WTC11 (cell line): ENCODE data around the gene CRYBA2. TPM values are rescaled to one million over a fixed set of nuclear protein-coding genes. Genes with fewer than 3 reads are reported as not detected.

Experiments used
- ATAC-seq: fragments of 200-7000 bp; cut with Tn5 transposase; 2 replicates; pipeline ENCODE4 v1.10.0; 2021; ENCODE audit warnings: mild to moderate bottlenecking, moderate library complexity
- CTCF ChIA-PET: fragments of 300-600 bp; sonication (Branson Sonifier 250); formaldehyde crosslinking; loops from one replicate; lab custom pipeline; 2021; ENCODE audit warnings: antibody characterized with exemption; lab: Charles Lee
- POLR2A ChIA-PET: fragments of 350-600 bp; sonication (Branson Sonifier 250); formaldehyde crosslinking; loops from one replicate; lab custom pipeline; 2021; ENCODE audit warnings: antibody characterized with exemption; lab: Charles Lee
- DNase-seq: peaks from one replicate; pipeline ENCODE4 v3.0.0; 2021; ENCODE audit warnings: low spot score
- H3K27ac Mint-ChIP-seq: 2 replicates; pipeline ENCODE4 v1.8.0; 2021; ENCODE audit warnings: mixed read lengths
- H3K27me3 Mint-ChIP-seq: 2 replicates; pipeline ENCODE4 v1.8.0; 2021; ENCODE audit warnings: low read depth, mild to moderate bottlenecking, moderate library complexity, mixed read lengths
- H3K36me3 Mint-ChIP-seq: 2 replicates; pipeline ENCODE4 v1.8.0; 2021; ENCODE audit warnings: mixed read lengths
- H3K4me1 Mint-ChIP-seq: 2 replicates; pipeline ENCODE4 v1.8.0; 2022; ENCODE audit warnings: mixed read lengths
- H3K4me3 Mint-ChIP-seq: 2 replicates; pipeline ENCODE4 v1.8.0; 2021; ENCODE audit warnings: mild to moderate bottlenecking, moderate library complexity, mixed read lengths
- H3K9me3 Mint-ChIP-seq: 2 replicates; pipeline ENCODE4 v1.8.0; 2021; ENCODE audit warnings: mixed read lengths
- AFF4 ChIP-seq: sonication (generic); formaldehyde crosslinking; IDR thresholded peaks from 2 replicates; pipeline ENCODE4 v1.8.1; 2023; ENCODE audit warnings: mild to moderate bottlenecking, missing genetic modification reagents, borderline replicate concordance
- ARID4B ChIP-seq: sonication (generic); formaldehyde crosslinking; IDR thresholded peaks from 2 replicates; pipeline ENCODE4 v1.8.0; 2023; ENCODE audit warnings: missing genetic modification reagents, mild to moderate bottlenecking, borderline replicate concordance
- E2F5 ChIP-seq: sonication (generic); formaldehyde crosslinking; IDR thresholded peaks from 2 replicates; pipeline ENCODE4 v1.8.1; 2022; ENCODE audit warnings: mild to moderate bottlenecking, moderate library complexity, missing genetic modification reagents
- ELF4 ChIP-seq: sonication (generic); formaldehyde crosslinking; IDR thresholded peaks from 2 replicates; pipeline ENCODE4 v1.8.1; 2022; ENCODE audit warnings: low read depth, mild to moderate bottlenecking, moderate library complexity, missing genetic modification reagents
- ERG ChIP-seq: fragments of 250-450 bp; sonication (Bioruptor Pico); IDR thresholded peaks from 2 replicates; pipeline ENCODE4 v1.8.0; 2021; ENCODE audit warnings: mild to moderate bottlenecking
- FOXP1 ChIP-seq: sonication (generic); formaldehyde crosslinking; IDR thresholded peaks from 2 replicates; pipeline ENCODE4 v1.8.0; 2022; ENCODE audit warnings: missing genetic modification reagents, mild to moderate bottlenecking, moderate library complexity, borderline replicate concordance
- FOXP4 ChIP-seq: sonication (generic); formaldehyde crosslinking; IDR thresholded peaks from 2 replicates; pipeline ENCODE4 v1.8.0; 2022; ENCODE audit warnings: mild to moderate bottlenecking, missing genetic modification reagents
- JAZF1 ChIP-seq: fragments of 250-450 bp; sonication (Bioruptor Pico); IDR thresholded peaks from 2 replicates; pipeline ENCODE4 v1.9.0; 2021; ENCODE audit warnings: moderate library complexity, mild to moderate bottlenecking, inconsistent platforms
- USF2 ChIP-seq: sonication (generic); formaldehyde crosslinking; IDR thresholded peaks from 2 replicates; pipeline ENCODE4 v1.8.1; 2023; ENCODE audit warnings: mild to moderate bottlenecking, missing genetic modification reagents, moderate library complexity
- ZBTB21 ChIP-seq: sonication (generic); formaldehyde crosslinking; IDR thresholded peaks from 2 replicates; pipeline ENCODE4 v1.8.1; 2023; ENCODE audit warnings: mild to moderate bottlenecking, missing genetic modification reagents, borderline replicate concordance
- ZNF263 ChIP-seq: sonication (generic); formaldehyde crosslinking; IDR thresholded peaks from 2 replicates; pipeline ENCODE4 v1.8.1; 2022; ENCODE audit warnings: low read depth, mild to moderate bottlenecking, moderate library complexity, missing genetic modification reagents
- ZNF281 ChIP-seq: sonication (generic); formaldehyde crosslinking; IDR thresholded peaks from 2 replicates; pipeline ENCODE4 v1.8.0; 2023; ENCODE audit warnings: mild to moderate bottlenecking, missing genetic modification reagents
- ZNF423 ChIP-seq: fragments of 250-450 bp; sonication (Bioruptor Pico); IDR thresholded peaks from 2 replicates; pipeline ENCODE4 v2.1.2; 2022; ENCODE audit warnings: mild to moderate bottlenecking, moderate library complexity
- ZNF512 ChIP-seq: sonication (generic); formaldehyde crosslinking; IDR thresholded peaks from 2 replicates; pipeline ENCODE4 v1.8.1; 2022; ENCODE audit warnings: missing genetic modification reagents, borderline replicate concordance
- total RNA-seq: library from RNA; stranded (reverse); gene quantifications from 3 replicates; pipeline ENCODE4 v1.2.3, GENCODE V29; 2021

The CRYBA2 gene
- total RNA-seq, 1 experiment from 2014 or later, result not detected

GRCh38 chr2:218988650-218989049 lies 4.6 kb downstream of the CRYBA2 start:
- peaks cover 98% of the 10 kb centered on the region for H3K27me3 Mint-ChIP-seq
- H3K36me3 Mint-ChIP-seq, result no peaks in the 10 kb centered on the region
- H3K9me3 Mint-ChIP-seq, result no peaks in the 10 kb centered on the region
- no peak for DNase-seq
- no peak overlapping the region for H3K27ac Mint-ChIP-seq
- POLR2A ChIA-PET, result interaction anchor here (0.6 kb wide), 1 partner anchor 1917 kb away, joined by 5 read pairs; no protein-coding TSS in a partner anchor
- TF ChIP-seq E2F5 (CRISPR knock-in tag) (no peak), USF2 (CRISPR knock-in tag) (no peak), ZBTB21 (CRISPR knock-in tag) (no peak), ELF4 (no peak), ARID4B (CRISPR knock-in tag) (no peak), ZNF263 (no peak), AFF4 (CRISPR knock-in tag) (no peak)
- H3K4me3 Mint-ChIP-seq, result no peak overlapping the region
- peaks cover 8% of the 10 kb centered on the region for H3K4me1 Mint-ChIP-seq
- ATAC-seq, result no peak
- CTCF ChIA-PET, result interaction anchor here (1.2 to 1.5 kb wide), 2 partner anchors 8 to 14 kb away, joined by 4 to 9 read pairs; no protein-coding TSS in a partner anchor

GRCh38 chr2:218988164-218988563 lies 5.1 kb downstream of the CRYBA2 start:
- Mint-ChIP-seq H3K4me3 (no peak overlapping the region), H3K9me3 (no peaks in the 10 kb centered on the region), H3K27me3 (peaks cover 98% of the 10 kb centered on the region), H3K4me1 (peaks cover 12% of the 10 kb centered on the region), H3K36me3 (no peaks in the 10 kb centered on the region), H3K27ac (no peak overlapping the region)
- DNase-seq, result no peak
- POLR2A ChIA-PET, result interaction anchor here (0.6 kb wide), 1 partner anchor 1917 kb away, joined by 5 read pairs; no protein-coding TSS in a partner anchor
- CTCF ChIA-PET, result interaction anchor here (1.2 to 1.5 kb wide), 2 partner anchors 8 to 14 kb away, joined by 4 to 9 read pairs; no protein-coding TSS in a partner anchor
- ATAC-seq, result no peak
- TF ChIP-seq ZNF423 (CRISPR knock-in tag) (no peak), ZBTB21 (CRISPR knock-in tag) (no peak), ZNF281 (CRISPR knock-in tag) (no peak), ERG (no peak), ZNF512 (no peak), FOXP4 (CRISPR knock-in tag) (no peak), FOXP1 (CRISPR knock-in tag) (no peak), JAZF1 (CRISPR knock-in tag) (no peak)
